Gastrocnemius medialis (tissue), 4 donors: ENCODE results near the gene SEMA3E. TPM values are rescaled to one million over a fixed set of nuclear protein-coding genes. Genes with fewer than 3 reads are reported as not detected.

ENCODE experiments used
- ATAC-seq, 2 donors: fragments of 150-250 bp; one replicate each; pipeline ENCODE4 v1.9.1; 2016
- DNase-seq, 2 donors: peaks; one replicate each; pipeline ENCODE4 v3.0.0-alpha.2; 2019
- H3K27ac ChIP-seq, 4 donors: fragments of 200-600 bp; sonication (generic); 1 replicate in 1 of 4; 2 replicates in 3 of 4; pipeline ENCODE4 v1.5.1; 2016 to 2018; ENCODE audit warnings: mild to moderate bottlenecking in 2 of 4, moderate library complexity in 1 of 4
- H3K27me3 ChIP-seq, 3 donors: fragments of 200-600 bp; sonication (generic) in 2 of 3; 1 replicate in 1 of 3; 2 replicates in 2 of 3; pipeline versions ENCODE4 v1.5.1 to v1.6.0; 2016 to 2019; ENCODE audit warnings: mild to moderate bottlenecking in 1 of 3, moderate library complexity in 1 of 3
- H3K36me3 ChIP-seq, 2 donors: fragments of 200-600 bp; sonication (generic) in 1 of 2; one replicate each; pipeline ENCODE4 v1.5.1; 2017 to 2018
- H3K4me1 ChIP-seq, 2 donors: fragments of 200-600 bp; sonication (generic) in 1 of 2; one replicate each; pipeline ENCODE4 v1.5.1; 2016 to 2017; ENCODE audit warnings: mild to moderate bottlenecking in 2 of 2
- H3K4me3 ChIP-seq, 4 donors: fragments of 200-600 bp; sonication (generic) in 3 of 4; 1 replicate in 1 of 4; 2 replicates in 3 of 4; pipeline ENCODE4 v1.5.1; 2016 to 2019; ENCODE audit warnings: mild to moderate bottlenecking in 2 of 4
- H3K9me3 ChIP-seq, 3 donors: fragments of 200-600 bp; sonication (generic) in 2 of 3; 1 replicate in 1 of 3; 2 replicates in 2 of 3; pipeline ENCODE4 v1.5.1; 2016 to 2019
- CTCF ChIP-seq, 5 experiments: fragments of 450-650 bp in 3 of 5; fragments of 200-600 bp in 2 of 5; sonication (generic) in 2 of 5; IDR thresholded peaks in 4 of 5; conservative IDR thresholded peaks in 1 of 5; 1 replicate in 4 of 5; 2 replicates in 1 of 5; pipeline ENCODE4 v1.5.1; 2016 to 2019; ENCODE audit warnings: antibody characterized with exemption in 5 of 5, mild to moderate bottlenecking in 3 of 5, moderate library complexity in 3 of 5
- POLR2A ChIP-seq, 2 donors: fragments of 450-650 bp; IDR thresholded peaks; one replicate each; pipeline ENCODE4 v1.6.1; 2017; ENCODE audit warnings: antibody characterized with exemption in 2 of 2, mild to moderate bottlenecking in 2 of 2, moderate library complexity in 2 of 2
- in situ Hi-C, 4 donors: fragments of 200-750 bp; cut with MboI; loops; one replicate each; pipeline versions ENCODE4 v1.15.0 to v1.8.0; 2017; ENCODE audit warnings: low sequenced_read_pairs in 4 of 4
- intact Hi-C: fragments of 100-400 bp; cut with DNase I; formaldehyde crosslinking; loops from one replicate; pipeline ENCODE4 v1.15.1; 2023; ENCODE audit warnings: low total_unique reads
- total RNA-seq, 4 donors: library from RNA; depleted of rRNA; stranded (reverse); fragments of >200 nt; gene quantifications; one replicate each; pipeline versions ENCODE4 v1.1.0 to v1.2.3, GENCODE V29; 2016

Gene SEMA3E
- total RNA-seq, 4 donors from 2014 or later = 0.22 to 0.41 (median 0.32) TPM; not detected in 1

GRCh38 chr7:83646027-83646426 lies 2.9 kb downstream of the SEMA3E start:
- DNase-seq = no peak
- no peak overlapping the region for H3K4me3 ChIP-seq
- intact Hi-C loops = no loop called here
- no peak overlapping the region for H3K27ac ChIP-seq
- no peaks in the 10 kb centered on the region for H3K4me1 ChIP-seq
- TF ChIP-seq CTCF (IDR thresholded peaks at IDR 0.05 in 4 of 5, conservative IDR thresholded peaks at IDR 0.05 in 1 of 5) = no peak
- no peak for TF ChIP-seq POLR2A (IDR thresholded peaks at IDR 0.05)
- H3K36me3 ChIP-seq = no peaks in the 10 kb centered on the region
- in situ Hi-C loops = no loop called here
- no peak for ATAC-seq
- no peaks in the 10 kb centered on the region for H3K9me3 ChIP-seq
- H3K27me3 ChIP-seq = peaks cover 0 to 4% (median 0%) of the 10 kb centered on the region in 3 donors

GRCh38 chr7:83643739-83644138 lies 5.2 kb downstream of the SEMA3E start:
- in situ Hi-C loops = no loop called here
- Histone ChIP-seq H3K27ac (no peak overlapping the region), H3K4me1 (no peaks in the 10 kb centered on the region), H3K27me3 (peaks cover 0 to under 1% (median 0%) of the 10 kb centered on the region in 3 donors), H3K36me3 (no peaks in the 10 kb centered on the region), H3K9me3 (no peaks in the 10 kb centered on the region), H3K4me3 (no peak overlapping the region)
- DNase-seq (no peak), ATAC-seq (no peak)
- intact Hi-C loops = no loop called here
- TF ChIP-seq CTCF (IDR thresholded peaks at IDR 0.05 in 4 of 5, conservative IDR thresholded peaks at IDR 0.05 in 1 of 5) = no peak
- no peak for TF ChIP-seq POLR2A (IDR thresholded peaks at IDR 0.05)

- no peaks in the 10 kb centered on the region for H3K9me3 ChIP-seq
- intact Hi-C loops = no loop called here
- H3K36me3 ChIP-seq = no peaks in the 10 kb centered on the region
- in situ Hi-C loops = no loop called here
- H3K27me3 ChIP-seq = no peaks in the 10 kb centered on the region
- H3K27ac ChIP-seq = no peak overlapping the region
- TF ChIP-seq CTCF (IDR thresholded peaks at IDR 0.05 in 4 of 5, conservative IDR thresholded peaks at IDR 0.05 in 1 of 5) (no peak), POLR2A (IDR thresholded peaks at IDR 0.05) (no peak)
- ATAC-seq = no peak
- no peaks in the 10 kb centered on the region for H3K4me1 ChIP-seq
- no peak for DNase-seq
- no peak overlapping the region for H3K4me3 ChIP-seq
These were observed 5.9 kb downstream of the SEMA3E start for GRCh38 chr7:83643012-83643411.

DNA sequence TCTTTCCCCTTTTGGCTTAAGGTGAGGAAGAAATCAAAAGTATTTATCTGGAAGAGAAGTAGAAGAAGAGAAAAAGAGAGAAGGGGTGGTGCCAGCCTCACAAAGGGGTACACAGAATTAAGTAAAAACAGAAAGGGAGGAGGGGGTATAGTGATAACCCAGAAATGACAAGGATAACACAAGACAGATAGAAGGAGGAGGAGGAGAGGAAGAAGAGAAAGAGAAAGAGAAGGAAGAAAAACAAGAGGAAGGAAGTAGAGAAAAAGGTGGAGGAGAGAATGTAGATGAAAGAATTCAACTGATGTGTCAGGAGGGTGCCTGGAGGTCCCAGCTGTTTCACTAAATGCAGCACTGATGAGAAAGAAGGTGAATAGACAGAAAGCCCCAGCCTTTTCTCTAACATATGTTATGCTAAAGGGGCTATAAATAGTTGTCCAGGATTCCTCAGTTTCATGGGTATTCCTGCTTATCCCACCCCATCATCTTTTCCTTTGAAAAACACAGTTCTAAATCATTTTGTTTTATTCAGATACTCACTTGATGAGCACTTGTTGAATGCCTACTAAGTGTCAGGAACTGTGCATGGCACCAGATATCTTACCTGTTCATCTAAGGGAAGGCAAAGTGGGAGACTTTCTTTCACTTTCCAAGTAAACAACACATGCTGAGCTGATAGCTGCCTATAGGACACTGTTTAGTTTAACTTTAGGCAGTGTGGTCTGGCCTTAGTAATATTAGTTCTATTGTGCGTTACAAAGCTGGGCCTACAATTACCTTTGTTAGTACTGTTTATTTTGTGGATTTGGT lies 8.0 kb downstream of the SEMA3E start:
- ATAC-seq (no peak), DNase-seq (no peak)
- H3K4me3 ChIP-seq = no peak overlapping the region
- no peak overlapping the region for H3K27ac ChIP-seq
- TF ChIP-seq POLR2A (IDR thresholded peaks at IDR 0.05) (no peak), CTCF (IDR thresholded peaks at IDR 0.05 in 4 of 5, conservative IDR thresholded peaks at IDR 0.05 in 1 of 5) (no peak)
- H3K4me1 ChIP-seq = no peaks in the 10 kb centered on the region
- intact Hi-C loops (no loop called here), in situ Hi-C loops (no loop called here)
- H3K36me3 ChIP-seq = no peaks in the 10 kb centered on the region
- H3K9me3 ChIP-seq = no peaks in the 10 kb centered on the region
- H3K27me3 ChIP-seq = no peaks in the 10 kb centered on the region
